CD1c-positive myeloid dendritic cell (primary cell): ENCODE data around the gene CFAP119.

ENCODE experiments used
- DNase-seq: peaks from one replicate; pipeline ENCODE4 v3.0.0-alpha.2; 2016; ENCODE audit errors: extremely low spot score

CFAP119 gene

GRCh38 chr16:30740364-30741251, 21.3 kb downstream of the CFAP119 start:
- no peak for DNase-seq

- DNase-seq, result no peak
These were observed 22.6 kb downstream of the CFAP119 start for GRCh38 chr16:30738984-30739951.

GRCh38 chr16:30737794-30738648, 23.8 kb downstream of the CFAP119 start:
- no peak for DNase-seq

- no peak for DNase-seq
These were observed 24.7 kb downstream of the CFAP119 start for GRCh38 chr16:30736995-30737793.

GRCh38 chr16:30731411-30731810, 30.5 kb downstream of the CFAP119 start:
- no peak for DNase-seq

- DNase-seq, result peak; percentile 82
These were observed 32.8 kb downstream of the CFAP119 start for GRCh38 chr16:30728899-30729672.

GRCh38 chr16:30728321-30728720, 33.5 kb downstream of the CFAP119 start:
- no peak for DNase-seq

- DNase-seq, result no peak
These were observed 36.5 kb downstream of the CFAP119 start for GRCh38 chr16:30725418-30725792.

GRCh38 chr16:30724641-30725417, 37.0 kb downstream of the CFAP119 start:
- peak; percentile 89 for DNase-seq

GRCh38 chr16:30723725-30724355, 38.0 kb downstream of the CFAP119 start:
- DNase-seq, result no peak

- no peak for DNase-seq
These were observed 38.9 kb downstream of the CFAP119 start for GRCh38 chr16:30722916-30723315.

- DNase-seq, result no peak
These were observed 39.4 kb downstream of the CFAP119 start for GRCh38 chr16:30722443-30722842.

GRCh38 chr16:30721606-30722005, 40.3 kb downstream of the CFAP119 start:
- DNase-seq, result no peak

- no peak for DNase-seq
These were observed 40.7 kb downstream of the CFAP119 start for GRCh38 chr16:30721167-30721566.

- no peak for DNase-seq
These were observed 41.2 kb downstream of the CFAP119 start for GRCh38 chr16:30720694-30721093.

GRCh38 chr16:30720086-30720485, 41.8 kb downstream of the CFAP119 start:
- no peak for DNase-seq

- DNase-seq, result peak; percentile 90
These were observed 46.0 kb downstream of the CFAP119 start for GRCh38 chr16:30715750-30716445.

GRCh38 chr16:30711712-30712111, 50.1 kb downstream of the CFAP119 start:
- DNase-seq, result no peak
